ENCODE data around the gene CDH15.

The CDH15 gene

GRCh38 chr16:89192956-89193575 lies 21.5 kb downstream of the CDH15 start:
- Histone ChIP-seq H3K79me2 (ENCODE audit: low read length) (no peaks in the 10 kb centered on the region), H3F3A (ENCODE audit: insufficient read depth, low read length) (no peaks in the 10 kb centered on the region), H3K4me2 (ENCODE audit: low read depth, low read length) (no peak overlapping the region), H3K36me3 (replicated peaks; ENCODE audit: insufficient read depth, low read length) (no peaks in the 10 kb centered on the region), H3K4me1 (ENCODE audit: low read length) (no peaks in the 10 kb centered on the region), H3K9me2 (replicated peaks; ENCODE audit: insufficient read depth, low read length) (no peaks in the 10 kb centered on the region), H3K9me3 (replicated peaks; ENCODE audit: insufficient read depth, low read length) (no peaks in the 10 kb centered on the region), H3K9ac (ENCODE audit: low read length) (no peak overlapping the region), H4K20me1 (ENCODE audit: insufficient read depth, low read length) (no peaks in the 10 kb centered on the region), H3K4me3 (ENCODE audit: low read length) (no peak overlapping the region), H3K27me3 (replicated peaks; ENCODE audit: insufficient read depth, low read length) (no peaks in the 10 kb centered on the region), H2AFZ (ENCODE audit: low read length) (no peak overlapping the region), H3K27ac (ENCODE audit: low read length) (no peak overlapping the region)
- no peak for TF ChIP-seq CTCF (IDR thresholded peaks at IDR 0.05; ENCODE audit: low read length)
- DNase-seq = peak; percentile 24

GRCh38 chr16:89193576-89194293 lies 22.2 kb downstream of the CDH15 start:
- H3K9me3 ChIP-seq (replicated peaks; ENCODE audit: insufficient read depth, low read length) = no peaks in the 10 kb centered on the region
- H3K27ac ChIP-seq (ENCODE audit: low read length) = no peak overlapping the region
- H3K9me2 ChIP-seq (replicated peaks; ENCODE audit: insufficient read depth, low read length) = no peaks in the 10 kb centered on the region
- DNase-seq = no peak
- no peaks in the 10 kb centered on the region for H3K36me3 ChIP-seq (replicated peaks; ENCODE audit: insufficient read depth, low read length)
- no peak overlapping the region for H3K9ac ChIP-seq (ENCODE audit: low read length)
- no peak overlapping the region for H2AFZ ChIP-seq (ENCODE audit: low read length)
- H3K4me1 ChIP-seq (ENCODE audit: low read length) = no peaks in the 10 kb centered on the region
- H3K4me2 ChIP-seq (ENCODE audit: low read depth, low read length) = no peak overlapping the region
- no peak overlapping the region for H3K4me3 ChIP-seq (ENCODE audit: low read length)
- H3K27me3 ChIP-seq (replicated peaks; ENCODE audit: insufficient read depth, low read length) = no peaks in the 10 kb centered on the region
- no peaks in the 10 kb centered on the region for H3F3A ChIP-seq (ENCODE audit: insufficient read depth, low read length)
- no peaks in the 10 kb centered on the region for H3K79me2 ChIP-seq (ENCODE audit: low read length)
- H4K20me1 ChIP-seq (ENCODE audit: insufficient read depth, low read length) = no peaks in the 10 kb centered on the region
- TF ChIP-seq EZH2phosphoT487 (IDR thresholded peaks at IDR 0.05; ENCODE audit: low read length) (no peak), EZH2 (optimal IDR thresholded peaks at IDR 0.05; ENCODE audit: low read depth, low read length) (no peak), CTCF (IDR thresholded peaks at IDR 0.05; ENCODE audit: low read length) (no peak)

GRCh38 chr16:89194340-89195311 lies 23.1 kb downstream of the CDH15 start:
- Histone ChIP-seq H3K27ac (ENCODE audit: low read length) (no peak overlapping the region), H3K4me2 (ENCODE audit: low read depth, low read length) (no peak overlapping the region), H2AFZ (ENCODE audit: low read length) (no peak overlapping the region), H4K20me1 (ENCODE audit: insufficient read depth, low read length) (no peaks in the 10 kb centered on the region), H3K9me2 (replicated peaks; ENCODE audit: insufficient read depth, low read length) (no peaks in the 10 kb centered on the region), H3K4me1 (ENCODE audit: low read length) (no peaks in the 10 kb centered on the region), H3K4me3 (ENCODE audit: low read length) (no peak overlapping the region), H3K36me3 (replicated peaks; ENCODE audit: insufficient read depth, low read length) (no peaks in the 10 kb centered on the region), H3K9me3 (replicated peaks; ENCODE audit: insufficient read depth, low read length) (no peaks in the 10 kb centered on the region), H3K9ac (ENCODE audit: low read length) (no peak overlapping the region), H3K27me3 (replicated peaks; ENCODE audit: insufficient read depth, low read length) (no peaks in the 10 kb centered on the region), H3K79me2 (ENCODE audit: low read length) (no peaks in the 10 kb centered on the region), H3F3A (ENCODE audit: insufficient read depth, low read length) (no peaks in the 10 kb centered on the region)
- DNase-seq = no peak
- no peak for TF ChIP-seq CTCF (IDR thresholded peaks at IDR 0.05; ENCODE audit: low read length)
- TF ChIP-seq EZH2 (optimal IDR thresholded peaks at IDR 0.05; ENCODE audit: low read depth, low read length) = no peak
- no peak for TF ChIP-seq EZH2phosphoT487 (IDR thresholded peaks at IDR 0.05; ENCODE audit: low read length)
